OCI-LY3 (cell line): ENCODE measurements around the gene NR1I2.

Source experiments
- H2AFZ ChIP-seq: fragments of 200-600, 300-600 bp; shearing (Covaris generic); 2 replicates; pipeline ENCODE4 v1.6.0; 2014; ENCODE audit warnings: antibody characterized with exemption, low read depth, low read length
- H3K27ac ChIP-seq: fragments of 200-600, 300-600 bp; sonication (generic); 2 replicates; pipeline ENCODE4 v1.5.1; 2014; ENCODE audit warnings: mild to moderate bottlenecking, low read length, moderate library complexity, mixed read lengths
- H3K27me3 ChIP-seq: fragments of 200-600, 300-600 bp; sonication (generic); 2 replicates; pipeline ENCODE4 v1.6.1; 2014; ENCODE audit warnings: low read depth, low read length, mixed read lengths
- H3K36me3 ChIP-seq: fragments of 200-600, 300-600 bp; sonication (generic); replicated peaks from 2 replicates; pipeline ENCODE3; 2014; ENCODE audit warnings: low read depth, low read length, mixed read lengths
- H3K4me1 ChIP-seq: fragments of 300-600, 200-600 bp; sonication (generic); 2 replicates; pipeline ENCODE4 v1.6.1; 2014; ENCODE audit warnings: low read length, mixed read lengths
- H3K4me2 ChIP-seq: fragments of 200-600, 300-600 bp; sonication (generic); 2 replicates; pipeline ENCODE4 v1.6.1; 2014; ENCODE audit warnings: low read length, mixed read lengths
- H3K4me3 ChIP-seq: fragments of 300-600, 200-600 bp; sonication (generic); 2 replicates; pipeline ENCODE4 v1.5.1; 2014; ENCODE audit warnings: antibody characterized with exemption, mild to moderate bottlenecking, low read length, moderate library complexity
- H3K79me2 ChIP-seq: fragments of 300-600, 200-600 bp; shearing (Covaris generic); 2 replicates; pipeline ENCODE4 v1.6.1; 2014; ENCODE audit warnings: mild to moderate bottlenecking, low read length, mixed read lengths
- H3K9ac ChIP-seq: fragments of 300-600, 200-600 bp; shearing (Covaris generic); 2 replicates; pipeline ENCODE4 v1.6.0; 2014; ENCODE audit warnings: mild to moderate bottlenecking, low read length, moderate library complexity
- H3K9me3 ChIP-seq: fragments of 200-600, 300-600 bp; shearing (Covaris generic); 2 replicates; pipeline ENCODE4 v1.6.1; 2014; ENCODE audit warnings: low read length, mixed read lengths; ENCODE audit not compliant: insufficient read depth
- H4K20me1 ChIP-seq: fragments of 200-600, 300-600 bp; sonication (generic); 2 replicates; pipeline ENCODE4 v1.6.1; 2016; ENCODE audit warnings: low read length, mixed read lengths; ENCODE audit not compliant: insufficient read depth
- CTCF ChIP-seq: fragments of 200-600, 300-600 bp; sonication (generic); IDR thresholded peaks from 2 replicates; pipeline ENCODE4 v1.5.1; 2014; ENCODE audit warnings: antibody characterized with exemption, low read length, low read depth
- EZH2phosphoT487 ChIP-seq: fragments of 200-600 bp; shearing (Covaris generic); IDR thresholded peaks from 2 replicates; pipeline ENCODE4 v1.6.1; 2018; ENCODE audit warnings: antibody characterized with exemption, mixed run types, low read depth

The NR1I2 gene

DNA sequence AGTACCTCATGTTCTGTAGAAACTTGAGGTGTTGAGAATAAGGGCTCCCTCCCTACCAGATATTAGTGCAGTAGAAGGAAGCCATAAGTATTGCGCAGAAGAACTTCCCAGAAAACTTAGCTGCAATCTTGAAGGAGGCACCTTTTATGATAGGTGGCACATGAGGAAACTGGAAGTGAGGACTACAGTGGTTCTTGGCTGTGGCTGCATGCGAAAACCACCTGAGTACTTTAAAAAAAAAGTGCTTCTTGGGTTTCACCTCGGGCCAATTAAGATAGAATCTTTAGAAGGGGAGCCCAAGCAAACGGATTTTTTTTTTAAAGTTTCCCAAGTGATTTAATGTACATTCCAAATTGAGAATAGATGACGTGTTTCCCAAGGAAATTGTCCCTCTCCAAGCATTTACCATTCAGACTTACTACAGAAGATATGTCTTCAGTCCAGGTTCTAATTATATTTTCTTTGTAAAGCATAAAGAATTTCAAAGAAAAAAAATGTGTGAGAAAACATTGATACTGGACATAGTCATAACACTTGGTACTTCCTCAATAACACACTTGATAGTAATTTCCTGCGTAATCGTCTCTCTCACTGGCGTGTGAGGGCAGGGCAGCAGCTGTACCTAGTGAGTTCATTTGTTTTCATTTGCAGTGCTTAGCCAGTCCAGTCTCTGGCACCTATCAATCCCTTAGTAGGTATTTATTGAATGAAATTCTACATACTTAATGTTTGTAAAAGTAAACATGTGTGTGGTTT is 12.3 kb upstream of the NR1I2 start:
- no peak overlapping the region for H3K4me2 ChIP-seq
- no peaks in the 10 kb centered on the region for H3K27me3 ChIP-seq
- no peak overlapping the region for H3K27ac ChIP-seq
- no peaks in the 10 kb centered on the region for H3K36me3 ChIP-seq
- no peaks in the 10 kb centered on the region for H3K9me3 ChIP-seq
- H4K20me1 ChIP-seq, result no peaks in the 10 kb centered on the region
- no peak overlapping the region for H3K4me3 ChIP-seq
- TF ChIP-seq EZH2phosphoT487 (no peak), CTCF (no peak)
- peaks cover 8% of the 10 kb centered on the region for H3K4me1 ChIP-seq
- no peaks in the 10 kb centered on the region for H3K79me2 ChIP-seq
- H3K9ac ChIP-seq, result no peak overlapping the region
- H2AFZ ChIP-seq, result no peak overlapping the region

DNA sequence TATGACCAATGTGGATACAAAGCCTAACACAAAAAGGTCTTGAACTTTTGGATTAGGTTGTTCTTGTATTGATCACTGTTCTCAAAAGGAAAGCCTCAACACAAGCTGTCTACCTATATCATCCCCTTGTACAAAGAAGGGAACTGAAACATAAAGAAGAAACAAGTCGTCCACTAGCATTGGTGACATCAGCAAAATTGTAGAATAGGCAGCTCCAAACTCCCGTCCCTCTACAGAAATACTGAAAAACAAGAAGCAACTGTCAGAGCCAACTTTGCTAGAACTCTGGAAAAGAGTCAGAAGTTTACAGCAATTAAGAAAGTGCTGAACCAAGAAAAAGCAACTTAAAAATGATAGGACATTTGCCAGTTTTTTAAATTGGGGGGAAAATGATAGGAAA is 7.5 kb upstream of the NR1I2 start:
- Histone ChIP-seq H3K27ac (no peak overlapping the region), H3K4me3 (peak overlapping the region; percentile 33), H2AFZ (0 out of 2 replicates have a peak overlapping the region, but pooled peaks have one; percentile 48), H3K4me1 (peaks cover 18% of the 10 kb centered on the region), H3K9ac (no peak overlapping the region), H3K79me2 (no peaks in the 10 kb centered on the region), H3K27me3 (no peaks in the 10 kb centered on the region), H3K9me3 (no peaks in the 10 kb centered on the region), H3K36me3 (no peaks in the 10 kb centered on the region), H3K4me2 (peak overlapping the region; percentile 63), H4K20me1 (no peaks in the 10 kb centered on the region)
- TF ChIP-seq EZH2phosphoT487, result no peak
- no peak for TF ChIP-seq CTCF

DNA sequence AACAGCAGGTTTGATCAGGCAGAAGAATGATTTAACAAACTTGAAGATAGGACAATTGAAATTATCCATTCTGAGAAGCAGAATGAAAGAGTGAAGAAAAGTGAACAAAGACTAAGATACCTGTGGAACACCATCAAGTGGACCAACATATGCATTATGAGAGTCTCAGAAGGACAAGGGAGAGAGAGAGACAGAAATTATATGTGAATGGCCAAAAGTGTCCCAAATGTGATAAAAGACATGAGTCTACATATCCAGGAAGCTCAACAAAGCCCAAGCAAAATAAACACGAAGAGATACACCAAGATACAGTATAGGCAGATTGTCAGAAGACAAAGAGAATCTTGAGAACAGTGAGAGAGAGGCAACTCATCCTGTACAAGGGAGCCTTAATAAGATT is 5.6 kb upstream of the NR1I2 start:
- Histone ChIP-seq H3K4me2 (no peak overlapping the region), H3K79me2 (no peaks in the 10 kb centered on the region), H3K9me3 (no peaks in the 10 kb centered on the region), H3K27me3 (no peaks in the 10 kb centered on the region), H4K20me1 (no peaks in the 10 kb centered on the region), H3K4me1 (peaks cover 34% of the 10 kb centered on the region), H3K27ac (no peak overlapping the region), H3K4me3 (no peak overlapping the region), H3K36me3 (no peaks in the 10 kb centered on the region), H3K9ac (no peak overlapping the region), H2AFZ (no peak overlapping the region)
- TF ChIP-seq EZH2phosphoT487 (no peak), CTCF (no peak)

- Histone ChIP-seq H3K27ac (no peak overlapping the region), H3K4me1 (peaks cover 38% of the 10 kb centered on the region)
- TF ChIP-seq CTCF, result no peak
Measured at GRCh38 chr3:119778176-119778575, 3.7 kb upstream of the NR1I2 start.

More at GRCh38 chr3:119778176-119778575, 3.7 kb upstream of the NR1I2 start:
- Histone ChIP-seq H3K27me3 (no peaks in the 10 kb centered on the region), H3K9ac (no peak overlapping the region), H2AFZ (no peak overlapping the region), H3K4me3 (no peak overlapping the region), H3K36me3 (no peaks in the 10 kb centered on the region), H4K20me1 (no peaks in the 10 kb centered on the region), H3K9me3 (no peaks in the 10 kb centered on the region), H3K4me2 (no peak overlapping the region), H3K79me2 (no peaks in the 10 kb centered on the region)
